SW 1271 (cell line): ENCODE measurements around the gene CALCR.
"Not testable (repeated sequence)": the region's sequence is repeated elsewhere in the genome, so short reads cannot be mapped to it uniquely, and the experiment has no call there.

ENCODE experiments used
- DNase-seq, 2 experiments: peaks; one replicate each; lab custom pipeline; 2025; lab: John Stamatoyannopoulos, UW

CALCR gene

GRCh38 chr7:93562106-93562505, 12.4 kb downstream of the CALCR start:
- no peak for DNase-seq

- no peak for DNase-seq
Observed at GRCh38 chr7:93559639-93560491, 14.7 kb downstream of the CALCR start.

- no peak for DNase-seq
Observed at GRCh38 chr7:93558705-93559614, 15.6 kb downstream of the CALCR start.

GRCh38 chr7:93551931-93552330, 22.6 kb downstream of the CALCR start:
- DNase-seq = no peak

GRCh38 chr7:93551063-93551895, 23.2 kb downstream of the CALCR start:
- peak in 1 of 2 experiments; percentile 57 for DNase-seq

- DNase-seq = no peak
Observed at GRCh38 chr7:93547716-93548115, 26.8 kb downstream of the CALCR start.

- no peak for DNase-seq
Observed at GRCh38 chr7:93544691-93545090, 29.8 kb downstream of the CALCR start.

- no peak for DNase-seq
Observed at GRCh38 chr7:93538061-93538460, 36.5 kb downstream of the CALCR start.

- DNase-seq = no peak
Observed at GRCh38 chr7:93535616-93536015, 38.9 kb downstream of the CALCR start.

GRCh38 chr7:93530701-93531100, 43.8 kb downstream of the CALCR start:
- DNase-seq = no peak

- DNase-seq = no peak
Observed at GRCh38 chr7:93516834-93517233, 57.7 kb downstream of the CALCR start.

- no peak for DNase-seq
Observed at GRCh38 chr7:93515144-93515543, 59.4 kb downstream of the CALCR start.

- no peak for DNase-seq
Observed at GRCh38 chr7:93509303-93509702, 65.2 kb downstream of the CALCR start.

GRCh38 chr7:93503088-93503487, 71.4 kb downstream of the CALCR start:
- no peak for DNase-seq

- not testable (repeated sequence) for DNase-seq
Observed at GRCh38 chr7:93491860-93492259, 82.7 kb downstream of the CALCR start.

- DNase-seq = no peak
Observed at GRCh38 chr7:93476491-93477344, 97.8 kb downstream of the CALCR start.

GRCh38 chr7:93475811-93476210, 98.7 kb downstream of the CALCR start:
- DNase-seq = no peak

- DNase-seq = no peak
Observed at GRCh38 chr7:93471456-93471855, 103.1 kb downstream of the CALCR start.

GRCh38 chr7:93463764-93464163, 110.8 kb downstream of the CALCR start:
- DNase-seq = no peak

GRCh38 chr7:93461350-93461749, 113.2 kb downstream of the CALCR start:
- DNase-seq = no peak

GRCh38 chr7:93453262-93453661, 121.3 kb downstream of the CALCR start:
- no peak for DNase-seq
